HL-60/S4 (cell line): ENCODE measurements around the gene KCNJ16.

Experiments used
- in situ Hi-C: fragments of 300-500 bp; cut with MboI; formaldehyde crosslinking; loops from 2 replicates; pipeline ENCODE4 v1.14.3; 2022; ENCODE audit warnings: low sequenced_read_pairs

Gene KCNJ16

GRCh38 chr17:70168044-70168976 lies 93.3 kb downstream of the KCNJ16 start:
- in situ Hi-C loops: no loop called here

- in situ Hi-C loops: no loop called here
These were observed 94.1 kb downstream of the KCNJ16 start, which contains the start of gene KCNJ2 for GRCh38 chr17:70168977-70169708. Gene KCNJ2, plus strand, starts transcription at chr17:70169532. Its CDS starts 5,508 bp downstream, at chr17:70175040.

DNA sequence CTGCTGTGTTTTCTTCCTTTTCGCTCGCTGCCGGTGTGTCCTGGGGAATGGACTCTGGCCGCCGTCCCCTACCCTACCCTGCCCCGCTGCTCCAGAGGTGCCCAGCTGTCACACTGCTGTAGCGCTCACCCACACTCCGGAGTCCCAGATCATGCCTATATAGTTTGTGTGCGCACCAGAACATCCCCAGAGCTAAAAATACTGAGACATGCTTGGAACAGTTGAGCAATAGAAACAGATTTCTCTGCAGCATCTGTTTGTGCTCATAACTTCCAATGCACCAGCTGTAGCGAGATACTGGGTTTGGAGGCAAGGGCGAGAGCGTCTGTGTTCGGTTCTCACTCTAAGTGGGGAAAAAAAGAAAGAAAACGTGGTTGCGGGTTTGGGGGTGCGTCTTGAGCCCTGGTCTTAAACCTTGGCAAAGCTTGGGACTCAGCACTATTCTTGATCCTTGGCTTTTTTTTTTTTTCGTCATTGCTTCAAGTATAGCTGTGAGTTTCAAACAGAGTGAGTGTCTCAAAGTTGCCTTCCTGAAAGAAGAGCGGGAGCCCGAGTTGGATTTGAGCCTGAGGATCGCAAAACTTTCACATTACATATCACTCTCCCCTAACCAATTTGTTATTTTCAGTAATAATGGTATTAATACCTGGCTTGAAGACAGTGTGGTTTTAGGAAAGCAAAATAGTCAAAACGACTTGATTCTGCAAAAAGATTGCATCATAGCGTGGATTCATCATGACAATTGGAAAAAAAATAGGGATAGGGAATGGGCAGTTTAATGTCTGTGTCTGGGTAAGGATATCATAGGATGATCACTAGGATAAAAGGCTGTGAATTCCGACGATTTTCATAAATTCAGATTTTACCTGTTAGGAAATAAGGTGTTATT lies 94.9 kb downstream of the KCNJ16 start:
- in situ Hi-C loops: no loop called here

DNA sequence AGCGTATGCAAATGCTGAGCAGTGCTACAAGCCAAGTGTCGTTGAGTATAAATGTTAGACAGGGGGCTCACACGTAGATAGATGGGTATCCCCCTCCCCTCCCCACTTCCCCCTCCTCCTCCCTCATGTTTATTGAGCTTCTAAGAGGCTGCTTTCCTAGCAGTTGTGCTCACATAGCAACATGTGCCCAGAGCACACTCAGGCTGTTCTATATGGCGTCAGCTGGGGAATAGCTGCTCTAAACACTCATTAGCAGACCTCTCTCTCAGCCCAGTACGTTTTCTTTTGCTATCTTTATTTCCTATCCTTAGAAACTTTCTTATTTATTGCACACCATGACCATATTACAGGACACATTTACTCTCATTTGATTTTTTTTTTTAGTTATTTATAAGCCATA lies 96.1 kb downstream of the KCNJ16 start:
- in situ Hi-C loops: no loop called here

GRCh38 chr17:70172449-70172848 lies 97.4 kb downstream of the KCNJ16 start:
- in situ Hi-C loops: no loop called here

GRCh38 chr17:70172923-70173322 lies 97.9 kb downstream of the KCNJ16 start:
- in situ Hi-C loops: no loop called here

- in situ Hi-C loops: no loop called here
These were observed 98.7 kb downstream of the KCNJ16 start for GRCh38 chr17:70173681-70174080.

DNA sequence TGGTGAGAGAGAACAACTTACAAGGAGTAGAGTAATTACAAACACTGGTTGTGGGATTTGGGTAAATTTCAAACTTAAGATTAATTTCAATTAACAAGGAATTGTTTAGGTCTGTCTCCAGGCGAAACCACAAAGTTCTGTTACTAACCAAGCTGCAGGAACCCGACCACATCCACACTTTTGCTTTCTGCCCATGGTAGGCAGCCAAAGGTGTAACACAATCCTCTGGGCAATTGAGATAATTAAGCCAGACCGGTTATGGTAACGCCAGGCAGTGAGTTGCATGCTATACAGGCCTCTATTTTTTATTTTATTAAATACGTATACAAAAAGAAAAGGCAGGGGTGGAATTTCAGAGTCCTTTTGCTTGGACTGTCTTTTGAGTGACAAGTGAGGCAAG lies 106.4 kb downstream of the KCNJ16 start:
- in situ Hi-C loops: no loop called here

DNA sequence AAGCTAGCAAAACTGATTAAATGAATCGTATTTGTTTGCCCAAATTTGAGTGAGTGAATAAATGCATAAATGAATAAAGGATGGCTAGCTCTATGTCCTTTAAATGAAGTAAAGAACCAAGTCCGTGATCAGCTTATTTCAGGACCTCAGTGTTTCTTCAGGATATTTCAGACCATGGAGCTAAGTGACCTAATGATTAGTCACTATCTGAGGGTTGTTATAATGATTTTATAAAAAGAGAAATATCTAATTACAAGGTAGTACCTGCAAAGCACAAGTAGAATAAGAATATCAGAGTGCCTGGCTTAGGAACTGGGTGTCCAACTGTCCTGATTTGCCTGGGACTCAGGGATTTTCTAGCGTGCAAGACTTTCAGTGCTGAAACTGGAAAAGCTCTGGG lies 106.8 kb downstream of the KCNJ16 start:
- in situ Hi-C loops: no loop called here

- in situ Hi-C loops: no loop called here
These were observed 108.5 kb downstream of the KCNJ16 start for GRCh38 chr17:70183508-70183907.

DNA sequence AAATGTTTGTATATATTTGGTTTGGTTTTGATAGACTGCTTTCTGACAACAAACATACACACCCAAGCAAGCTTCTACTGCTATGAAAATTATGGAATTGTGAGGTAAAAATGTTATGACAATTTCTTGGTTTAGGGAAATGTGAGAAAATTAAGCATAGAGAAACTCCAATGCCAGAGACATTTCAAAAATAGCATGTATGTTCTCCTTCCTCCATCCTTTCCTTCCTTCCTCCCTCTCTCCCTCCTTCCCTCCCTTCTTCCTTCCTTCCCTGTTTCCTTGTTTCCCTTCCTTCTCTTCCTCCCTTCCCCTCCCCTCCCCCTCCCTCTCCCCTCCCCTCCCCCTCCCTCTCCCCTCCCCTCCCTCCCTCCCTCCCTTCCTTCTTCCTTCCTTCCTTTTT lies 109.2 kb downstream of the KCNJ16 start:
- in situ Hi-C loops: no loop called here

GRCh38 chr17:70184770-70185169 lies 109.7 kb downstream of the KCNJ16 start:
- in situ Hi-C loops: no loop called here
